ENCODE results near the gene UBQLN1.

UBQLN1 gene

DNA sequence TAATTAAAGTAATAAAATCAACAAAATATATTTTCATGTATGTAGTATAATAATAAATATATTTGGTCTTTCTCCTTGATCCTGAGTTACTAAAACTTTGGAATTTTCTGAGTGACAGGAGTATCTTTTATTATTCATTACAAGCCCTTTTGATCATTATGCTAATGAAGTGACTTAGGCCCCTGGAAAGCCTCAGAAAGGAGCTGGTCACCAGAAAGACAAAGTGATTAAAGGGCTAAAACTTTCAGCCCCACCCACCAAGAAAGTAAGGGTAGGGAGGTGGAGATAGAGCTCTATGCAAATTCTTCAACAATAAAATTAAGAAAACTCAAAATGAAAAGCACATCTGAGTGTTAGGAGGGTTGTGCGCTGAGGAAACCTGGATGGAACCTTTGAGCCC, 27.5 kb downstream of the UBQLN1 start:
- no peak overlapping the region for H3K4me3 ChIP-seq (ENCODE audit: low read length)
- no peaks in the 10 kb centered on the region; the same call in 1 of the 2 replicates for H3F3A ChIP-seq (ENCODE audit: control insufficient read depth, insufficient read depth)
- no peaks in the 10 kb centered on the region for H3K9me2 ChIP-seq (replicated peaks; ENCODE audit: control insufficient read depth, low read length)
- no peaks in the 10 kb centered on the region for H3K27me3 ChIP-seq (ENCODE audit: control insufficient read depth, low read length)
- H3K79me2 ChIP-seq (ENCODE audit: control insufficient read depth, low read length), result peaks cover 65% of the 10 kb centered on the region
- H3K4me2 ChIP-seq (ENCODE audit: low read length), result no peak overlapping the region
- peaks cover 8% of the 10 kb centered on the region for H4K20me1 ChIP-seq (ENCODE audit: control insufficient read depth, insufficient read depth, low read depth, low read length)
- H3K9me3 ChIP-seq (ENCODE audit: control insufficient read depth, insufficient read depth, low read length), result no peaks in the 10 kb centered on the region
- no peaks in the 10 kb centered on the region for H3K4me1 ChIP-seq (ENCODE audit: control insufficient read depth, low read length)
- peaks cover 70% of the 10 kb centered on the region for H3K36me3 ChIP-seq (ENCODE audit: control insufficient read depth, low read length)
- H3K27ac ChIP-seq (ENCODE audit: low read depth, low read length), result no peak overlapping the region
- TF ChIP-seq EZH2phosphoT487 (IDR thresholded peaks at IDR 0.05; ENCODE audit: borderline replicate concordance, low read length), result no peak
- TF ChIP-seq, protein P1, sequence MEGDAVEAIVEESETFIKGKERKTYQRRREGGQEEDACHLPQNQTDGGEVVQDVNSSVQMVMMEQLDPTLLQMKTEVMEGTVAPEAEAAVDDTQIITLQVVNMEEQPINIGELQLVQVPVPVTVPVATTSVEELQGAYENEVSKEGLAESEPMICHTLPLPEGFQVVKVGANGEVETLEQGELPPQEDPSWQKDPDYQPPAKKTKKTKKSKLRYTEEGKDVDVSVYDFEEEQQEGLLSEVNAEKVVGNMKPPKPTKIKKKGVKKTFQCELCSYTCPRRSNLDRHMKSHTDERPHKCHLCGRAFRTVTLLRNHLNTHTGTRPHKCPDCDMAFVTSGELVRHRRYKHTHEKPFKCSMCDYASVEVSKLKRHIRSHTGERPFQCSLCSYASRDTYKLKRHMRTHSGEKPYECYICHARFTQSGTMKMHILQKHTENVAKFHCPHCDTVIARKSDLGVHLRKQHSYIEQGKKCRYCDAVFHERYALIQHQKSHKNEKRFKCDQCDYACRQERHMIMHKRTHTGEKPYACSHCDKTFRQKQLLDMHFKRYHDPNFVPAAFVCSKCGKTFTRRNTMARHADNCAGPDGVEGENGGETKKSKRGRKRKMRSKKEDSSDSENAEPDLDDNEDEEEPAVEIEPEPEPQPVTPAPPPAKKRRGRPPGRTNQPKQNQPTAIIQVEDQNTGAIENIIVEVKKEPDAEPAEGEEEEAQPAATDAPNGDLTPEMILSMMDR (IDR thresholded peaks at IDR 0.05; ENCODE audit: low read depth, low read length, poor library complexity, severe bottlenecking), result no peak

DNA sequence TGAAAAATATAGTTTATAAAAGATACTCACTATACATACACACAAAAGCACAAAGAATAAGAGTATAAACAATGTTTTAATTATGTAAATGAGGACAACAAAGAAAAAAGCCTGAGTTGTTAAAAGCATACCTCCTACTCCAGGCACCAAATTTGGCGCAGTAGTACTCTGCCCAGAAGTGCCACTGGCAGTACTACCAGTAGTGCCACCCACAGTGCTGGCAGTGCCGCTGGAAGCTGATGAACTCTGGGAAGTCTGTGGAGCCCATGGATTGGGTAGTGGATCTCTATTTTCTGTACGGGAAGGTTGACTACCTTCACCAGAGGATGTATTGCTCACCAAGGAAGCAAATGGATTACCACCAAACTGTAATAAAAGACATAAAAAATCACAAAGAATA, 30.2 kb downstream of the UBQLN1 start:
- H4K20me1 ChIP-seq (ENCODE audit: control insufficient read depth, insufficient read depth, low read depth, low read length), result no peaks in the 10 kb centered on the region; the same call in 1 of the 2 replicates

DNA sequence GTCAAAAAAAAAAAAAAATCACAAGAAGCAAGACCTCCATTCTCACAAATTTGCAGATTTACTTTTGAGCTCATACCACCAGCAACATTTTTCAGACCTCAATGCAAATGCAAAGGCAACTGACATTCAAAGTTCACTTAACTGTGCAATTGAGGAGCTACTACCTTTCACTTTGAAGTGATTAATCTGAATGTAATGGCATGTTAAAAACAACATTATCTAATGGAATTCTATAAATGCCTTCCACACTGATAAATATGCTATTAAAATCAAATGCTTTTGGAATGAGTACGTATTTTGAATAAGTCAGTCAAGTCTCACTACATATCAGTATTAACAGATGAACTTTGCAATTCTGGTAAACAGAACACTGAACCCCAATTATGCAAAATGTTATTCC, 32.3 kb downstream of the UBQLN1 start:
- Histone ChIP-seq H4K20me1 (ENCODE audit: control insufficient read depth, insufficient read depth, low read depth, low read length) (no peaks in the 10 kb centered on the region; the same call in 1 of the 2 replicates), H3K36me3 (ENCODE audit: control insufficient read depth, low read length) (peaks cover 84% of the 10 kb centered on the region), H3K79me2 (ENCODE audit: control insufficient read depth, low read length) (peaks cover 31% of the 10 kb centered on the region), H3K4me3 (ENCODE audit: low read length) (no peak overlapping the region), H3K27me3 (ENCODE audit: control insufficient read depth, low read length) (no peaks in the 10 kb centered on the region), H3F3A (ENCODE audit: control insufficient read depth, insufficient read depth) (no peaks in the 10 kb centered on the region; the same call in 1 of the 2 replicates), H3K9me2 (replicated peaks; ENCODE audit: control insufficient read depth, low read length) (no peaks in the 10 kb centered on the region), H3K9me3 (ENCODE audit: control insufficient read depth, insufficient read depth, low read length) (no peaks in the 10 kb centered on the region), H3K4me2 (ENCODE audit: low read length) (no peak overlapping the region), H3K27ac (ENCODE audit: low read depth, low read length) (no peak overlapping the region), H3K4me1 (ENCODE audit: control insufficient read depth, low read length) (no peaks in the 10 kb centered on the region)
- no peak for TF ChIP-seq EZH2phosphoT487 (IDR thresholded peaks at IDR 0.05; ENCODE audit: borderline replicate concordance, low read length)

More for the DNA sequence above, 30.2 kb downstream of the UBQLN1 start:
- Histone ChIP-seq H3K4me3 (ENCODE audit: low read length) (no peak overlapping the region), H3K9me3 (ENCODE audit: control insufficient read depth, insufficient read depth, low read length) (no peaks in the 10 kb centered on the region), H3K79me2 (ENCODE audit: control insufficient read depth, low read length) (peaks cover 47% of the 10 kb centered on the region), H3K27me3 (ENCODE audit: control insufficient read depth, low read length) (no peaks in the 10 kb centered on the region), H3F3A (ENCODE audit: control insufficient read depth, insufficient read depth) (no peaks in the 10 kb centered on the region; the same call in 1 of the 2 replicates), H3K27ac (ENCODE audit: low read depth, low read length) (no peak overlapping the region), H3K4me1 (ENCODE audit: control insufficient read depth, low read length) (no peaks in the 10 kb centered on the region), H3K4me2 (ENCODE audit: low read length) (no peak overlapping the region), H3K36me3 (ENCODE audit: control insufficient read depth, low read length) (peaks cover 83% of the 10 kb centered on the region), H3K9me2 (replicated peaks; ENCODE audit: control insufficient read depth, low read length) (no peaks in the 10 kb centered on the region)
- no peak for TF ChIP-seq EZH2phosphoT487 (IDR thresholded peaks at IDR 0.05; ENCODE audit: borderline replicate concordance, low read length)
- TF ChIP-seq, protein P1 (IDR thresholded peaks at IDR 0.05; ENCODE audit: low read depth, low read length, poor library complexity, severe bottlenecking), result no peak

DNA sequence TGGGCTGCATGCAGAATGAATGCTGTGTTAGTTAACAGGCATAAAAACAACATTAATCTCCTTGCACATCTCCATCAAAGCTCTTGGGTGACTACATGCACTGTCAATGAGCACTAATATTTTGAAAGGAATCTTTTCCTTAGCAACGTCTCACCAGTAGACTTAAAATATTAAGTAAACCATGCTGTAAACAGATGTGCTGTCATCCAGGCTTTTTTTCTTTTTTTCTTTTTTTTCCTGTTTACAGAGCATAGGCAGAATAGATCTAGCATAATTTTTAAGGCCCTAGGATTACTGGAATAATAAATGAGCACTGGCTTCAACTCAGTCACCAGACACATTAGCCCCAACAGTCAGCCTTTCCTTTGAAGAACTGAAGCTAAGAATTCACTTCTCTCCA, 36.3 kb downstream of the UBQLN1 start:
- Histone ChIP-seq H4K20me1 (ENCODE audit: control insufficient read depth, insufficient read depth, low read depth, low read length) (no peaks in the 10 kb centered on the region), H3K27ac (ENCODE audit: low read depth, low read length) (no peak overlapping the region), H3K36me3 (ENCODE audit: control insufficient read depth, low read length) (peaks cover 76% of the 10 kb centered on the region), H3F3A (ENCODE audit: control insufficient read depth, insufficient read depth) (no peaks in the 10 kb centered on the region), H3K79me2 (ENCODE audit: control insufficient read depth, low read length) (peaks cover 17% of the 10 kb centered on the region), H3K27me3 (ENCODE audit: control insufficient read depth, low read length) (no peaks in the 10 kb centered on the region), H3K9me2 (replicated peaks; ENCODE audit: control insufficient read depth, low read length) (no peaks in the 10 kb centered on the region), H3K4me2 (ENCODE audit: low read length) (no peak overlapping the region), H3K9me3 (ENCODE audit: control insufficient read depth, insufficient read depth, low read length) (no peaks in the 10 kb centered on the region), H3K4me1 (ENCODE audit: control insufficient read depth, low read length) (peaks cover 7% of the 10 kb centered on the region), H3K4me3 (ENCODE audit: low read length) (no peak overlapping the region)
- no peak for TF ChIP-seq EZH2phosphoT487 (IDR thresholded peaks at IDR 0.05; ENCODE audit: borderline replicate concordance, low read length)
- TF ChIP-seq, protein P1 (IDR thresholded peaks at IDR 0.05; ENCODE audit: low read depth, low read length, poor library complexity, severe bottlenecking), result no peak
